Measurements from ENCODE around the gene NLRP6.
"Not testable (repeated sequence)": the region's sequence is repeated elsewhere in the genome, so short reads cannot be mapped to it uniquely, and the experiment has no call there.

Gene NLRP6

DNA sequence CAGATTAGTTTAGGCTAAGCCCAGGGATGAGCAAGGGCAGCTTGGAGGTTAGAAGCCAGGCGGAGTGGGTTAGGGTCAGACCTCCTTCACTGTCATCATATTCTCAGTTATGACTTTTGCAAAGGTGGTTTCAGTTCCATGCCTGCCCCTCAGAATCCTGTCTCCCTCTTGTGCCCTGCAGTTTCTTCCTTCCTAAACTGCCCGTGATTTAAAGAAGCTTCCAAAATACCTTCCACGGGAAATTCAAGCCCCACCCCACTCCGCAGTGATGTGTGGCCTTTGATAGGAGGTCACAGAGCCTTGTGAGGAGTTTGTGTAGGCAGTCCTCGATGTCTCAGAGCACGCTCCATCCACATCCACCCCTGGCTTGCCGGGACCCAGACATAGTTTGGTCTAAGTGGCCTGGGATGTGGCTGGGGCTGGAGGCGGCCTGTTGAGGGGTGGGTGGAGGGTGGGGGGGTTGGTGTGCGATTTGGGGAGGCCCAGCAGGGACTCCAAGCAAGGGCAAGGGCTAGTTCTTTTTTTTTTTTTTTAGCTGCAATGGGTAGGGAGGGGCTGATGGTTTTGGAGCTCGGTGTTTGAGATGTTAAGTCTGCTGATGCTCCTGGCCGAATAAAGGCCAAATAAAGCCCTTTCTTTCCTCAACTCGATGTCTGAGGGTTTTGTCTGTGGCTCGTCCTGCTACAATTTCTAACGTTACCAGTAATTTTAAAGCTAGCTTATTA lies 34.0 kb downstream of the NLRP6 start:
- Histone ChIP-seq H3K9ac (no peak overlapping the region), H3K4me3 (IDR thresholded peaks at IDR 0.05; ENCODE audit: insufficient read depth, low read depth, low read length) (no peak overlapping the region)

DNA sequence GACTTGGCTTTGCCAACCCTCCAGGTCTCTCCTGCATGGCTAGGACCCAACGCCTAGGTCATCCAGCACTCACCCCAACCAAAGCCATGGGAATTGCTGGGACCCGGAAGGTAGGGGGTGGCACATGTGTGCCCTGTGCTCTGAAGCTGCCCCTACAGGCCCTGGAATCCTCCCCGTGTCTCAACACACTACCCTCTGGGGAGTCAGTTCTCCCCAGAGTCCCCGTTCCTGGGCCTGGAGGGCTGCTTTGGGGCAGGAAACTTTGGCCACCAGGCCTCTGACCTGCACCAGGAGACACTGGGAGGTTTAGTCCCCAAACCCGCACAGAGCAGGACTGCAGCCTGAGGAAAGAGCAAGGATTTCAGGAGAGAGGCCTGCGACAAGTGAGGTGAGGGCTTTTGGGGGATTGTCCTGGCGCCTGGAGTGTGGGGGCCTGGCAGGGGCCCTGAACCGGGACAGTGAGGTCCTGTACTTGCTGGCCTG lies 35.1 kb downstream of the NLRP6 start:
- Histone ChIP-seq H3K27ac (no peak overlapping the region), H3K27me3 (ENCODE audit: insufficient read depth, low read depth) (peaks cover 49% of the 10 kb centered on the region), H3K9ac (no peak overlapping the region), H3K4me1 (ENCODE audit: low read depth, poor library complexity, severe bottlenecking) (peaks cover 12% of the 10 kb centered on the region), H3K4me3 (IDR thresholded peaks at IDR 0.05; ENCODE audit: insufficient read depth, low read depth, low read length) (no peak overlapping the region), H3K36me3 (ENCODE audit: insufficient read depth) (no peaks in the 10 kb centered on the region), H3K4me2 (peak overlapping the region; percentile 68), H2AFZ (ENCODE audit: low read depth) (no peak overlapping the region), H3K79me2 (ENCODE audit: insufficient read depth, low read depth) (no peaks in the 10 kb centered on the region), H4K20me1 (ENCODE audit: insufficient read depth) (no peaks in the 10 kb centered on the region)
- TF ChIP-seq, protein P1, sequence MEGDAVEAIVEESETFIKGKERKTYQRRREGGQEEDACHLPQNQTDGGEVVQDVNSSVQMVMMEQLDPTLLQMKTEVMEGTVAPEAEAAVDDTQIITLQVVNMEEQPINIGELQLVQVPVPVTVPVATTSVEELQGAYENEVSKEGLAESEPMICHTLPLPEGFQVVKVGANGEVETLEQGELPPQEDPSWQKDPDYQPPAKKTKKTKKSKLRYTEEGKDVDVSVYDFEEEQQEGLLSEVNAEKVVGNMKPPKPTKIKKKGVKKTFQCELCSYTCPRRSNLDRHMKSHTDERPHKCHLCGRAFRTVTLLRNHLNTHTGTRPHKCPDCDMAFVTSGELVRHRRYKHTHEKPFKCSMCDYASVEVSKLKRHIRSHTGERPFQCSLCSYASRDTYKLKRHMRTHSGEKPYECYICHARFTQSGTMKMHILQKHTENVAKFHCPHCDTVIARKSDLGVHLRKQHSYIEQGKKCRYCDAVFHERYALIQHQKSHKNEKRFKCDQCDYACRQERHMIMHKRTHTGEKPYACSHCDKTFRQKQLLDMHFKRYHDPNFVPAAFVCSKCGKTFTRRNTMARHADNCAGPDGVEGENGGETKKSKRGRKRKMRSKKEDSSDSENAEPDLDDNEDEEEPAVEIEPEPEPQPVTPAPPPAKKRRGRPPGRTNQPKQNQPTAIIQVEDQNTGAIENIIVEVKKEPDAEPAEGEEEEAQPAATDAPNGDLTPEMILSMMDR (conservative IDR thresholded peaks at IDR 0.05; ENCODE audit: low read depth, low read length): no peak

More for the DNA sequence above, 34.0 kb downstream of the NLRP6 start:
- Histone ChIP-seq H2AFZ (ENCODE audit: low read depth) (no peak overlapping the region), H3K4me2 (no peak overlapping the region), H3K36me3 (ENCODE audit: insufficient read depth) (no peaks in the 10 kb centered on the region), H3K4me1 (ENCODE audit: low read depth, poor library complexity, severe bottlenecking) (peaks cover 12% of the 10 kb centered on the region), H3K27ac (no peak overlapping the region), H4K20me1 (ENCODE audit: insufficient read depth) (no peaks in the 10 kb centered on the region), H3K27me3 (ENCODE audit: insufficient read depth, low read depth) (peaks cover 44% of the 10 kb centered on the region), H3K79me2 (ENCODE audit: insufficient read depth, low read depth) (no peaks in the 10 kb centered on the region)
- TF ChIP-seq, protein P1 (conservative IDR thresholded peaks at IDR 0.05; ENCODE audit: low read depth, low read length): no peak

DNA sequence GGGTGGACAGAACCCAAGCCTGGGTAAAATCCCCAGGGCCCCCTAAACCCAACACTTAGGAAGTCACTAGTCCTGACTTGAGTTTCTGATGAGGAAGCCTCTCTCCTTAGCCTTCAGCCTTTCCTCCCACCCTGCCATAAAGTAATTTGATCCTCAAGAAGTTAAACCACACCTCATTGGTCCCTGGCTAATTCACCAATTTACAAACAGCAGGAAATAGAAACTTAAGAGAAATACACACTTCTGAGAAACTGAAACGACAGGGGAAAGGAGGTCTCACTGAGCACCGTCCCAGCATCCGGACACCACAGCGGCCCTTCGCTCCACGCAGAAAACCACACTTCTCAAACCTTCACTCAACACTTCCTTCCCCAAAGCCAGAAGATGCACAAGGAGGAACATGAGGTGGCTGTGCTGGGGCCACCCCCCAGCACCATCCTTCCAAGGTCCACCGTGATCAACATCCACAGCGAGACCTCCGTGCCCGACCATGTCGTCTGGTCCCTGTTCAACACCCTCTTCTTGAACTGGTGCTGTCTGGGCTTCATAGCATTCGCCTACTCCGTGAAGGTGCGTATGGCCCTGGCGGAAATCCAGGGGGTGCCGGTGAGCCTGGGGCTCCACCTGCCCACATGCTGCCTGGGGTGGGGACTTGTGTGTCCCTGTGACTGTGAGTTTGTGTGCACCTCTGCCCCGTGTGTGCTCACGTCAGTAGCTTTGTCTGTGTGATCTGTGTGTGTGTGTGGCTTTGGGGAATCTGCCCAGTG lies 35.8 kb downstream of the NLRP6 start, which contains the start of gene IFITM1:
Gene IFITM1, plus strand, starts transcription at position 254 of the 767 bp plus-strand sequence. Its CDS starts 131 bp downstream, at position 385.
- TF ChIP-seq, protein P1 (conservative IDR thresholded peaks at IDR 0.05; ENCODE audit: low read depth, low read length): no peak

DNA sequence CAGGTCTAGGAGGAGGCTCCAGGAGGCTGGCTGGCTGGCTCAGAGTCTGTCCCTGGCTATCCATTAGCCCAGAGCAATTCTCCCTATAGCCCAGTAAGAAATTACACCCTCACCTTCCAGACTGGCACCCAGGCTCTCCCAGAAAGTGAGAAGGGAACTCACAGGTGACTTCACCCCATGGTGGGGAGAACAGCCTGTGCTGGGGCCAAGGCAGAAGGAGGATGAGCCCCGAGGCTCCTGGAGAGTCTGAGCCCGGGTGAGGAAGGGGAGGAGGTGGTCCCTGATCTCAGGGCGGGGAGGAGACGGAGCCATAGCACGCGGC lies 36.3 kb downstream of the NLRP6 start:
- not testable (repeated sequence) for H3K9ac ChIP-seq; H3K79me2 ChIP-seq (ENCODE audit: insufficient read depth, low read depth)

More for the DNA sequence above, 35.8 kb downstream of the NLRP6 start, which contains the start of gene IFITM1:
- Histone ChIP-seq H3K9ac (no peak within 1 kb of the TSS), H3K4me3 (IDR thresholded peaks at IDR 0.05; ENCODE audit: insufficient read depth, low read depth, low read length) (no peak within 1 kb of the TSS), H2AFZ (ENCODE audit: low read depth) (no peak within 1 kb of the TSS), H3K27ac (no peak within 1 kb of the TSS), H3K36me3 (ENCODE audit: insufficient read depth) (no peaks in the 10 kb centered on the region), H3K4me2 (peak within 1 kb of the TSS; percentile 68), H4K20me1 (ENCODE audit: insufficient read depth) (no peaks in the 10 kb centered on the region), H3K79me2 (ENCODE audit: insufficient read depth, low read depth) (no peaks in the 10 kb centered on the region), H3K4me1 (ENCODE audit: low read depth, poor library complexity, severe bottlenecking) (peaks cover 12% of the 10 kb centered on the region), H3K27me3 (ENCODE audit: insufficient read depth, low read depth) (peaks cover 48% of the 10 kb centered on the region)

More for the DNA sequence above, 36.3 kb downstream of the NLRP6 start:
- H2AFZ ChIP-seq (ENCODE audit: low read depth); H3K36me3 ChIP-seq (ENCODE audit: insufficient read depth); H4K20me1 ChIP-seq (ENCODE audit: insufficient read depth); H3K4me3 ChIP-seq (IDR thresholded peaks at IDR 0.05; ENCODE audit: insufficient read depth, low read depth, low read length); H3K27ac ChIP-seq; H3K4me2 ChIP-seq: not testable (repeated sequence)
- Histone ChIP-seq H3K27me3 (ENCODE audit: insufficient read depth, low read depth) (peaks cover 44% of the 10 kb centered on the region), H3K4me1 (ENCODE audit: low read depth, poor library complexity, severe bottlenecking) (peaks cover 12% of the 10 kb centered on the region)
